GM12878 (cell line): ENCODE results near the gene EYS. TPM values are rescaled to one million over a fixed set of nuclear protein-coding genes. Genes with fewer than 3 reads are reported as not detected.
"Not testable (repeated sequence)": the region's sequence is repeated elsewhere in the genome, so short reads cannot be mapped to it uniquely, and the experiment has no call there.

Experiments
- ATAC-seq: fragments of 200-7000 bp; cut with Tn5 transposase; 3 replicates; pipeline ENCODE4 v1.9.1; 2020; ENCODE audit warnings: mild to moderate bottlenecking, moderate library complexity
- BruUV-seq: library from RNA; stranded (reverse); fragments of 400-500 nt; replicated peaks from 2 replicates; lab custom pipeline; 2021; lab: Mats Ljungman, UMichigan
- CTCF ChIA-PET: fragments of 300-600 bp; sonication (Branson Sonifier 250); formaldehyde crosslinking; extraction: SDS; loops from one replicate; lab custom pipeline; 2021; ENCODE audit warnings: inconsistent platforms; lab: Yijun Ruan, JAX
- POLR2A ChIA-PET: fragments of 350-600 bp; formaldehyde crosslinking; extraction: SDS; loops from one replicate; lab custom pipeline; 2021; ENCODE audit warnings: inconsistent platforms; lab: Charles Lee
- RAD21 ChIA-PET: fragments of 300-600 bp; sonication (Branson Sonifier 250); formaldehyde crosslinking; loops from one replicate; lab custom pipeline; 2023; ENCODE audit warnings: antibody characterized with exemption; ENCODE audit not compliant: unreplicated experiment; lab: Charles Lee
- SMC1A ChIA-PET: fragments of 300-600 bp; sonication (Branson Sonifier 250); formaldehyde crosslinking; loops from one replicate; lab custom pipeline; 2023; ENCODE audit not compliant: unreplicated experiment, uncharacterized antibody; lab: Charles Lee
- DNase-seq: peaks from one replicate; pipeline ENCODE4 v3.0.0-alpha.2; 2011; ENCODE audit warnings: low read depth, low spot score
- FAIRE-seq: peaks from 3 replicates; lab custom pipeline; 2011; peaks lifted over from hg19 to GRCh38; lab: Jason Lieb, UNC
- H2AFZ ChIP-seq: 2 replicates; pipeline ENCODE4 v1.6.0; 2011; ENCODE audit warnings: low read depth, low read length, control low read depth; ENCODE audit not compliant: control insufficient read depth
- H3K27ac ChIP-seq: 2 replicates; pipeline ENCODE4 v1.5.1; 2011; ENCODE audit warnings: control low read depth; ENCODE audit not compliant: control insufficient read depth, insufficient read depth
- H3K27me3 ChIP-seq, 2 experiments: replicated peaks in 1 of 2; 2 replicates each; pipeline versions ENCODE4 v1.6.0 to v1.6.1; 2011; ENCODE audit warnings: low read length in 1 of 2; ENCODE audit not compliant: control insufficient read depth in 2 of 2, insufficient read depth in 2 of 2
- H3K36me3 ChIP-seq, 2 experiments: 2 replicates each; pipeline ENCODE4 v1.5.1; 2011; ENCODE audit warnings: low read length in 1 of 2; ENCODE audit not compliant: control insufficient read depth in 2 of 2, insufficient read depth in 2 of 2
- H3K4me1 ChIP-seq: 2 replicates; pipeline ENCODE4 v1.6.1; 2011; ENCODE audit warnings: mild to moderate bottlenecking, low read length, moderate library complexity, mixed read lengths; ENCODE audit not compliant: control insufficient read depth, insufficient read depth
- H3K4me2 ChIP-seq: 2 replicates; pipeline ENCODE4 v1.6.0; 2011; ENCODE audit warnings: control low read depth; ENCODE audit not compliant: control insufficient read depth, insufficient read depth
- H3K4me3 ChIP-seq: fragments of 200-600 bp; sonication (generic); 2 replicates; pipeline ENCODE4 v1.5.1; 2016
- H3K79me2 ChIP-seq: 2 replicates; pipeline ENCODE4 v1.6.0; 2011; ENCODE audit warnings: low read length; ENCODE audit not compliant: control insufficient read depth, insufficient read depth
- H3K9ac ChIP-seq: 2 replicates; pipeline ENCODE4 v1.8.0; 2011; ENCODE audit warnings: low read length, control low read depth, mixed read lengths; ENCODE audit not compliant: control insufficient read depth, insufficient read depth
- H3K9me3 ChIP-seq: replicated peaks from 3 replicates; pipeline ENCODE4 v1.5.1; 2011; ENCODE audit warnings: mild to moderate bottlenecking, low read length; ENCODE audit not compliant: control insufficient read depth, insufficient read depth
- H4K20me1 ChIP-seq: 2 replicates; pipeline ENCODE4 v1.6.0; 2011; ENCODE audit not compliant: control insufficient read depth, insufficient read depth
- CBX3 ChIP-seq: fragments of 200-600 bp; sonication (generic); IDR thresholded peaks from 2 replicates; pipeline ENCODE4 v1.6.1; 2016; ENCODE audit warnings: low read depth, borderline replicate concordance
- CBX5 ChIP-seq: sonication (generic); IDR thresholded peaks from 2 replicates; pipeline ENCODE4 v1.6.1; 2016; ENCODE audit warnings: low read depth, moderate library complexity, mild to moderate bottlenecking, inconsistent platforms
- CHD4 ChIP-seq: fragments of 200-600 bp; sonication (generic); IDR thresholded peaks from 2 replicates; pipeline ENCODE4 v1.6.1; 2016; ENCODE audit warnings: mild to moderate bottlenecking
- KAT2A ChIP-seq: conservative IDR thresholded peaks from 2 replicates; pipeline ENCODE4 v1.6.1; 2011; ENCODE audit warnings: low read depth, low read length; ENCODE audit not compliant: control insufficient read depth
- MYC ChIP-seq: IDR thresholded peaks from 2 replicates; pipeline ENCODE4 v1.6.1; 2011; ENCODE audit warnings: mild to moderate bottlenecking, low read length, moderate library complexity, inconsistent platforms; ENCODE audit not compliant: insufficient read depth, insufficient replicate concordance, insufficient read length, severe bottlenecking
- SIN3A ChIP-seq: IDR thresholded peaks from 2 replicates; pipeline ENCODE4 v1.6.1; 2012; ENCODE audit warnings: low read depth, low read length, improper control_type of control experiment
- ZSCAN29 ChIP-seq: fragments of 450-650 bp; IDR thresholded peaks from 2 replicates; pipeline ENCODE4 v1.6.1; 2017; ENCODE audit warnings: mild to moderate bottlenecking, moderate library complexity
- WGBS: methylation state at CpG from one replicate; pipeline ENCODE4 v1.1.6; 2016; ENCODE audit warnings: low lambda C conversion rate; ENCODE audit not compliant: insufficient replicate concordance, insufficient coverage; ENCODE audit errors: missing lambda C conversion rate; 5-methylcytosine and 5-hydroxymethylcytosine counted together
- in situ Hi-C: fragments of 300-500 bp; cut with MboI; formaldehyde crosslinking; loops from 9 replicates; pipeline ENCODE4 v1.14.3; 2018; ENCODE audit warnings: mixed read lengths
- intact Hi-C: fragments of 100-400 bp; cut with micrococcal nuclease; formaldehyde crosslinking; loops from one replicate; pipeline ENCODE4 v1.14.2; 2022; ENCODE audit not compliant: unreplicated experiment
- polyA plus RNA-seq, 11 experiments: library from polyadenylated mRNA; depleted of rRNA in 4 of 11; unstranded in 6 of 11; stranded (reverse) in 5 of 11; fragments of >200 nt; fragmentation: Nextera tagmentation in 4 of 11; fragmentation: Illumina TruSeq in 1 of 11; extraction: Ambion mirVana in 4 of 11; extraction: Trizol in 1 of 11; gene quantifications; 1 replicate in 1 of 11; 2 replicates in 10 of 11; pipeline versions ENCODE4 v1.2.1 to v1.2.3, GENCODE V29; 2011 to 2016; ENCODE audit warnings: inconsistent platforms in 2 of 11, missing spikeins in 2 of 11, low read depth in 1 of 11
- total RNA-seq, 4 experiments: library from RNA; depleted of rRNA in 3 of 4; stranded (reverse); fragments of >200 nt in 3 of 4; fragmentation: Illumina TruSeq in 1 of 4; extraction: Trizol in 1 of 4; gene quantifications; 2 replicates each; pipeline versions ENCODE4 v1.2.1 to v1.2.3, GENCODE V29; 2013 to 2021
- TF ChIP-seq, protein P1 (sequence below): IDR thresholded peaks from 2 replicates; pipeline ENCODE4 v1.6.1; 2012; ENCODE audit warnings: improper control_type of control experiment, low read depth, low read length; ENCODE audit not compliant: insufficient replicate concordance
- TF ChIP-seq, protein P2 (sequence below): fragments of 450-650 bp; conservative IDR thresholded peaks from 2 replicates; pipeline ENCODE4 v1.6.1; 2017; ENCODE audit warnings: mild to moderate bottlenecking, moderate library complexity

Gene EYS
- total and polyA plus RNA-seq, 10 of the 15 experiments (the other 5 are each of a cell fraction or from before 2014, with no cell fraction given), result under 0.01 to 0.14 (median 0.02) TPM; not detected in 1

DNA sequence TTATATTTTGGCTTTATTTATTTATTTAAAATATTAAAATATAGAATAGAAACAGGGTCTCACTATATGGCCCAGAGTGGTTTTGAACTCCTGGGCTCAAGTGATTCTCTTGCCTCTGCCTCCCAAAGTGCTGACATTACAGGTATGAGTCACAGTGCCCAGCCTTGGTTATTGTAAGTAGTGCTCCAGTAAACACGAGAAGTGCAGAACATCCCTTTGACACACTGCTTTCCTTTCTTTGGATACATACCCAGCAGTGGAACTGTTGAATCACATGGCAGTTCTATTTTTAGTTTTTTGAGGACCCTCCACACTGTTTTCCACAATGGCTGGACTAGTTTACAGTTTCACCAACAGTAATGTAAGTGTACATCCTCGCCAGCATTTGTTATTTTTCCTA, 1867.5 kb downstream of the EYS start:
- intact Hi-C loops, result no loop called here
- Histone ChIP-seq H3K36me3 (no peaks in the 10 kb centered on the region), H3K4me1 (no peaks in the 10 kb centered on the region), H2AFZ (no peak overlapping the region), H3K9me3 (no peaks in the 10 kb centered on the region), H3K27ac (no peak overlapping the region), H3K79me2 (no peaks in the 10 kb centered on the region), H3K9ac (no peak overlapping the region), H3K4me3 (no peak overlapping the region), H3K27me3 (no peaks in the 10 kb centered on the region), H4K20me1 (no peaks in the 10 kb centered on the region), H3K4me2 (no peak overlapping the region)
- TF ChIP-seq, protein P1, sequence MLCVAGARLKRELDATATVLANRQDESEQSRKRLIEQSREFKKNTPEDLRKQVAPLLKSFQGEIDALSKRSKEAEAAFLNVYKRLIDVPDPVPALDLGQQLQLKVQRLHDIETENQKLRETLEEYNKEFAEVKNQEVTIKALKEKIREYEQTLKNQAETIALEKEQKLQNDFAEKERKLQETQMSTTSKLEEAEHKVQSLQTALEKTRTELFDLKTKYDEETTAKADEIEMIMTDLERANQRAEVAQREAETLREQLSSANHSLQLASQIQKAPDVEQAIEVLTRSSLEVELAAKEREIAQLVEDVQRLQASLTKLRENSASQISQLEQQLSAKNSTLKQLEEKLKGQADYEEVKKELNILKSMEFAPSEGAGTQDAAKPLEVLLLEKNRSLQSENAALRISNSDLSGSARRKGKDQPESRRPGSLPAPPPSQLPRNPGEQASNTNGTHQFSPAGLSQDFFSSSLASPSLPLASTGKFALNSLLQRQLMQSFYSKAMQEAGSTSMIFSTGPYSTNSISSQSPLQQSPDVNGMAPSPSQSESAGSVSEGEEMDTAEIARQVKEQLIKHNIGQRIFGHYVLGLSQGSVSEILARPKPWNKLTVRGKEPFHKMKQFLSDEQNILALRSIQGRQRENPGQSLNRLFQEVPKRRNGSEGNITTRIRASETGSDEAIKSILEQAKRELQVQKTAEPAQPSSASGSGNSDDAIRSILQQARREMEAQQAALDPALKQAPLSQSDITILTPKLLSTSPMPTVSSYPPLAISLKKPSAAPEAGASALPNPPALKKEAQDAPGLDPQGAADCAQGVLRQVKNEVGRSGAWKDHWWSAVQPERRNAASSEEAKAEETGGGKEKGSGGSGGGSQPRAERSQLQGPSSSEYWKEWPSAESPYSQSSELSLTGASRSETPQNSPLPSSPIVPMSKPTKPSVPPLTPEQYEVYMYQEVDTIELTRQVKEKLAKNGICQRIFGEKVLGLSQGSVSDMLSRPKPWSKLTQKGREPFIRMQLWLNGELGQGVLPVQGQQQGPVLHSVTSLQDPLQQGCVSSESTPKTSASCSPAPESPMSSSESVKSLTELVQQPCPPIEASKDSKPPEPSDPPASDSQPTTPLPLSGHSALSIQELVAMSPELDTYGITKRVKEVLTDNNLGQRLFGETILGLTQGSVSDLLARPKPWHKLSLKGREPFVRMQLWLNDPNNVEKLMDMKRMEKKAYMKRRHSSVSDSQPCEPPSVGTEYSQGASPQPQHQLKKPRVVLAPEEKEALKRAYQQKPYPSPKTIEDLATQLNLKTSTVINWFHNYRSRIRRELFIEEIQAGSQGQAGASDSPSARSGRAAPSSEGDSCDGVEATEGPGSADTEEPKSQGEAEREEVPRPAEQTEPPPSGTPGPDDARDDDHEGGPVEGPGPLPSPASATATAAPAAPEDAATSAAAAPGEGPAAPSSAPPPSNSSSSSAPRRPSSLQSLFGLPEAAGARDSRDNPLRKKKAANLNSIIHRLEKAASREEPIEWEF, result no peak
- no peak for TF ChIP-seq ZSCAN29
- TF ChIP-seq, protein P2, sequence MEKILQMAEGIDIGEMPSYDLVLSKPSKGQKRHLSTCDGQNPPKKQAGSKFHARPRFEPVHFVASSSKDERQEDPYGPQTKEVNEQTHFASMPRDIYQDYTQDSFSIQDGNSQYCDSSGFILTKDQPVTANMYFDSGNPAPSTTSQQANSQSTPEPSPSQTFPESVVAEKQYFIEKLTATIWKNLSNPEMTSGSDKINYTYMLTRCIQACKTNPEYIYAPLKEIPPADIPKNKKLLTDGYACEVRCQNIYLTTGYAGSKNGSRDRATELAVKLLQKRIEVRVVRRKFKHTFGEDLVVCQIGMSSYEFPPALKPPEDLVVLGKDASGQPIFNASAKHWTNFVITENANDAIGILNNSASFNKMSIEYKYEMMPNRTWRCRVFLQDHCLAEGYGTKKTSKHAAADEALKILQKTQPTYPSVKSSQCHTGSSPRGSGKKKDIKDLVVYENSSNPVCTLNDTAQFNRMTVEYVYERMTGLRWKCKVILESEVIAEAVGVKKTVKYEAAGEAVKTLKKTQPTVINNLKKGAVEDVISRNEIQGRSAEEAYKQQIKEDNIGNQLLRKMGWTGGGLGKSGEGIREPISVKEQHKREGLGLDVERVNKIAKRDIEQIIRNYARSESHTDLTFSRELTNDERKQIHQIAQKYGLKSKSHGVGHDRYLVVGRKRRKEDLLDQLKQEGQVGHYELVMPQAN, result no peak
- TF ChIP-seq CHD4, result no peak
- no peak for TF ChIP-seq CBX3
- no peak for TF ChIP-seq MYC
- no peak for TF ChIP-seq SIN3A
- TF ChIP-seq CBX5, result no peak
- TF ChIP-seq KAT2A, result no peak
- ChIA-PET SMC1A (no interaction called here), POLR2A (no interaction called here), CTCF (no interaction called here), RAD21 (no interaction called here)
- ATAC-seq, result no peak
- in situ Hi-C loops, result no loop called here
- DNase-seq, result no peak
- FAIRE-seq, result no peak
- WGBS, result 19% methylated on average over 2 of the region's 2 CpGs
- no TSS peak for BruUV-seq

DNA sequence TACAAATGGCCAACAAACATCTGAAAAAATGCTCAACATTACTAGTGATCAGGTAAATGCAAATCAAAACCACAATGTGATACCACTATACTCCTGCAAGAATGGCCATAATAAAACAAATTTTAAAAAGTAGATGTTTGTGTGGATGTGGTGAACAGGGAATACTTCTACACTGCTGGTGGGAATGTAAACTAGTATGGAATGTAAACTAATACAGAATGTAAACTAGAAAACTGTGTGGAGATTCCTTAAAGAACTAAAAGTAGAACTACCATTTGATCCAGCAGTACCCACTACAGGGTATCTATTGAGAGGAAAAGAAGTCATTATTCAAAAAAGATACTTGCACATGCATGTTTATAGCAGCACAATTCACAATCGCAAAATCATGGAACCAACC, 1878.3 kb downstream of the EYS start:
- SMC1A ChIA-PET, result interaction anchor here (1.2 kb wide), 1 partner anchor 12 kb away, joined by 4 read pairs; no protein-coding TSS in a partner anchor
- BruUV-seq, H3K4me1 ChIP-seq, ATAC-seq, H3K27ac ChIP-seq, in situ Hi-C loops, H3K4me3 ChIP-seq, POLR2A ChIA-PET, H3K79me2 ChIP-seq, H3K4me2 ChIP-seq, H3K27me3 ChIP-seq, H4K20me1 ChIP-seq, RAD21 ChIA-PET, H2AFZ ChIP-seq, H3K9ac ChIP-seq, CTCF ChIA-PET, intact Hi-C loops, FAIRE-seq, H3K36me3 ChIP-seq, H3K9me3 ChIP-seq, DNase-seq: not testable (repeated sequence)
- WGBS, result 77% methylated on average over 1 of the region's 1 CpG
